Measurements from ENCODE around the gene HDHD3.
"Not testable (repeated sequence)": the region's sequence is repeated elsewhere in the genome, so short reads cannot be mapped to it uniquely, and the experiment has no call there.

Gene HDHD3

DNA sequence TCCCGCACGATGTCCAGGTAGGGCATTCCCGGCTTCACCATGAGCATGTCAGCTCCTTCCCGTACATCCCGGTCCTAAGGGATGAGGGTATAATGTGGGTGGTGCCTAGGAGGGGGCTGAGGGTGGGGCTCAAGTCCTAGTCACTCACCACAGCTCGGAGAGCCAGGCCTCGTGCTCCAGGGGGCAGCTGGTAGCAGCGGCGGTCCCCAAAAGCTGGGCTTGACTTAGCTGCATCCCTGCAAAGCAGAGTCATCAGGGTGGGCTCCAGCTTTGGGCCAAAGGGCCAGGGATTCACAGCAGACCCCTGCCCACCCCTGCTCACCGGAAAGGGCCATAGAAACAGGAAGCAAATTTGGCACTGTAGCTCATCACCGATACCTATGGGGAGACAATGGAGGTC, 12.7 kb upstream of the HDHD3 start:
- no peak for DNase-seq

DNA sequence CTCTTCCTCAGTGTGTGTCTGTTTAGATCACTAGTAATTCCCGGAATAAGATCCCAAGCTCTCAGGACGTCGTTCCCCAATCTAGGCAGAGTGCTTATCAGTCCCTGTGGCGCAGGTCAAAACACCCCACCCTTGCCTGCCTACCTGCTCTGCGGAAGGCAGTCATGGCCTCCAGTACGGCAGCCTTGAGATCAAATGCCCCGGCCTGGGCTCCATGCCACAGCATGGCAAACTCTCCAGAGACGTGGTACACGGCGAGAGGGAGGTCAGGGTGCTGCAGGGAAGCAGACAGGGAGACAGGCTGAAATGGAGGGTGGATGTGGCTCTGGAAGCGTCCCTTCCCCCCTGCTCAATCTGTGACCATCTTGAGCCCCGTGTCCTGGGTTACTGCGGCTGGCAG, 12.0 kb upstream of the HDHD3 start:
- no peak for DNase-seq

DNA sequence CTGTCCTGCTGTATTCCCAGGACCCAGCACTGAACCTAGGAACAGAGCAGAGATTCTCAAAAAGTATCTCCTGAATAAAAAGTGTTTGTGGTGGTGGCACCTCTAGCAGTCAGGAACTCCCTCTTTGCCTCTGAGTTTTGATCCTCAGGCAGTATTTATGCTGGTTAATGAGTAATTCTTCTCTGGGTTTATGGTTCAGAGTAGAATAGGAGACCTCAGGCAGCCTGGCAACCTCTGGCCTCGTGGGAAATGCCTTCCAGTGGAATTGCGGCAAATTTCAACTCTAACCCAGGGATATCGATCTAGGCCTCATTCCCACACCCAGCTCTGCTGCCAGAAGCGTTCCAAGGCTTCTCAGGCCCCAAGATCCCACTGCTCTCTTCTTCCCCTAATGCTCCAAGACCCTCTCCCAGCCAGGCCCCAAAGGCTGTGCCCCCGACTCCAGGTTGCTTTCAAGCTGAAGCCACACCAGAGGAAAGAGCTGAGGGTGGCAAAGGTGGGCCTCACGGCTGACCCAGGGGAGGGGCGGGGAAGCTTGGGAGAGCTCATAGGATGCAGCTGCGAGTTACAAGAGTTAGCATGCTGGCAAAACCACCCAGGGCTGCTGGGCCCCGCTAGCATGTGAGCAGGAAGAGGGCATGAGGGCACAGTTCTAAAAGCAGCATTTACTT, 10.9 kb upstream of the HDHD3 start:
- no peak for DNase-seq

DNA sequence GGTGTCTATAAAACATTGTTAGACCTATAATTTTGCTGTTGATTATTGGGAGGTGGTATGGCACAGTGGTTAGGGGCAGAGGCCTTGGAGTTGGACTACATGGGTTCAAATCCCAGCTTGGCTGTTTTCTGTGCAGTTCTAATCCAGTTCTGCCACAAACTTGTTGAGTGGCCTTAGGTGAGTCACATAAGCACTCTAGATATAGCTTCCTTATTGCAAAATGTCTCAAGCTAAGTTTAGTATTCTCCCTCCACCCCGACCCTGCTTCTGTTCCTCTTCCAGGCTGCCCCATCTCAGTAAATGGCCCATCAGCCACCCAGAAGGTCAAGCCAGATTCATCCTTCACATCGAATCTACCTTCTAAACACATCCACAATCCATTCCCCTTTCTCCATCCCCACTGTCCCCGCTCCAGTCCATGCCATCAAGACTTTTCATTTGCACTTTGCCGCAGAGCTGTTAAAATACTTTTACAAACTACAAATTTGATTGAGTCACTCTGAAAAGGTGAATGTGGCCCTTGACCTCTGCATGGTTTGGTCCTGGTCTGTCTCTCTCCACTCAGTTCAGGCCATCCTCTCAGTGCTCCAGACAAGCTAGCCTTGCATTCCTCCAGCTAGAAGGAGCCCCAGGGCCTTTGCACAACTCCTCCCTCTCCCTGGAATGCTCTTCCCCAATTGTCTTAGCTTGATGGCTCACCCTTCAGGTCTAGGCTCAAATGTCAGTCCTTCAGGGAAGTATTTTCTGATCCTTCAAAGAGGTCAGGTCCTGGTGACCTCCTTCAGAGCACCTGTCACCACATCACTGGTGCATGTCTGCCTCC, 10.0 kb upstream of the HDHD3 start:
- DNase-seq: no peak

DNA sequence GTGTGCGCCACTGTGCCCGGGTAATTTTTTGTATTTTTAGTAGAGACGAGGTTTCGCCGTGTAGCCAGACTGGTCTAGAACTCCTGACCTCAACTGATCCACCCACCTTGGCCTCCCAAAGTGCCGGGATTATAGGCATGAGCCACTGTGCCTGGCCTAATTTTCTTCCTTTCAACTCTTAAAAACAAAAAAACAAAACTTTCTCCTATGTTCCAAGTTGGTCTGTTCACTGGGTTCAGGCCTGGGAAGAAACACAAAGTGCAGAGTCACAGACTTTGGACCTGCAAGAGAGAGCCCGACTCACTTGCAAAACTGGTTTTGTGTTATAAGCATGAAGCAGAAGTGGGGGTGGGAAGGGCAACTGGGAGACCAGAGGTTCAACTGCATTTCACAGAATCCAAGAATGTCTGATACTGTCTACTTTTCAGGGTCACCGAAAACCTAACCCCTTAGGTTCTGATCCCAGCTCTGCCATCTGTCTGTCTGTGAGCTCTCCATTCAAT, 5.2 kb upstream of the HDHD3 start:
- DNase-seq: no peak

- not testable (repeated sequence) for DNase-seq
These were observed 4.7 kb upstream of the HDHD3 start for GRCh38 chr9:113381441-113381840.

DNA sequence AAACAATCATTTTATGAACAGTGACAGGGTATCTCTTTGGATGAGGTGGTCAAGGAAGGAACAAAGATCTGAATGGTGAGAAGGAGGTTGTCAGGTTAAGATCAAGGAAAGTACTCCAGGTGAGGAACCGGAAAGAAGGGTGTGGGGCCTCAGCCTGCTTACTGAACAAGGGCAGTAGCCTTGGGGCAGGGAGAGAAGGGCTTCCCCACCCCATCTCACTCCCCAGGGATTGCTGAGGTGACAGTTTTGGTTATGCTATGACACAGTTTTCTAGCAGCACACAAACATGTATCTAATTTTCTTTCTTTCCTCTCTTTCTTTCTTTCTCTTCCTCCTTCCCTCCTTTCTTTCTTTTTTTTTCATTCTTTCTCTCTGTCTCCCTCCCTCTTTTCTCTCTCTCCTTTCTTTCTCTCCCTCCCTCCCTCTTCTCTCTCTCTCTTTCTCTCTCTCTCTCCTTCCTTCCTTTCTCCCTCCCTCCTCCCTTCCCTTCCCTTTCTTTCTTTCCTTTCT, 4.1 kb upstream of the HDHD3 start:
- DNase-seq: no peak

DNA sequence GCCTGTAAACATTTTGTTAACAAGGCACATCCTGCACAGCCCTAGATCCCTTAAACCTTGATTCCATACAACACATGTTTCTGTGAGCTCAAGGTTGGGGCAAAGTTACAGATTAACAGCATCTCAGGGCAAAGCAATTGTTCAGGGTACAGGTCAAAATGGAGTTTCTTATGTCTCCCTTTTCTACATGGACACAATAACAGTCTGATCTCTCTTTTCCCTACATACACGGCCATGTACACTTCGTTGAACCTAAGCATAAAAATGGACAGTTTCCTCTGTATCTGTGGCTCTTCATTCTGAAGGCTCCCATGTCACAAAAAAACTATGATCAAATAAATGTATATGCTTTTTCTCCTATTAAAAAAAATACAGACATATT, 3.0 kb upstream of the HDHD3 start:
- DNase-seq: not testable (repeated sequence)

DNA sequence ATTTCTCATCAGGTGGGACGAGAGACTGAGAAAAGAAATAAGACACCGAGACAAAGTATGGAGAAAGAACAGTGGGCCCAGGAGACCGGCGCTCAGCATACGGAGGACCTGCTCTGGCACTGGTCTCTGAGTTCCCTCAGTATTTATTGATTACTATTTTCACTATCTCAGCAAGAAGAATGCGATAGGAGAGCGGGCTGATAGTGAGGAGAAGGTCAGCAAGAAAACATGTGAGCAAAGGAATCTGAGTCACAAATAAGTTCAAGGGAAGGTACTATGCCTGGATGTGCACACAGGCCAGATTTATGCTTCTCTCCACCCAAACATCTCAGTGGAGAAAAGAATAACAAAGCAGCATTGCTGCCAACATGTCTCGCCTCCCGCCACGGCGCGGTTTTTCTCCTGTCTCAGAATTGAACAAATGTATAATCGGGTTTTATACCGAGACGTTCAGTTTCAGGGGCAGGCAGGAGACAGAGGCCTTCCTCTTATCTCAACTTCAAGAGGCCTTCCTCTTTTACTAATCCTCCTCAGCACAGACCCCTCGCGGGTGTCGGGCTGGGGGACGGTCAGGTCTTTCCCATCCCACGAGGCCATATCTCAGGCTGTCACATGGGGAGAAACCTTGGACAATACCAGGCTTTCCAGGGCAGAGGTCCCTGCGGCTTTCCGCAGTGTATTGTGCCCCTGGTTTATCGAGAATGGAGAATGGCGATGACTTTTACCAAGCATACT, 2.5 kb upstream of the HDHD3 start:
- DNase-seq: not testable (repeated sequence)

- DNase-seq: no peak
These were observed 1.4 kb downstream of the HDHD3 start for GRCh38 chr9:113375057-113376023.

- no peak for DNase-seq
These were observed 3.0 kb downstream of the HDHD3 start for GRCh38 chr9:113373676-113374392.

DNA sequence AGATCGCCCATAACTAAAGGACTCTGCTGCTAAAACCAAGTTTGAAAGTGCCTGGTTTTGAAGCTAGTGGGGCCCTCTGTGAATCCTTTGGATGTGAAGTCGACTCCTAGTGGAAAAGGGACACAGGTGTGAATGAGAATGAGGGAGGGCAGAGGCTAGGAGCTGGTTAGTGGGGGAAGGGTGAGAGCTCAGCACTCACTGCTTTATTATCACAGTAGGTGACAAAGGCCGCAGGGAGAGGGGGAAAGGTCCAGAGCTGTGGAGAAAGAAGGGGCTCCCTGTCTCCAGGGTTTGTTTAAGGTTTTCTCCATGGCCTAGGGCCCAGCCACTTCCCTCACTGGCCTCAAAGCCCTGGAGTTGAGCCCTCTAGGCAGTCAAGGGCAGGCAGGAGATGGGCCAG, 3.5 kb downstream of the HDHD3 start:
- no peak for DNase-seq

DNA sequence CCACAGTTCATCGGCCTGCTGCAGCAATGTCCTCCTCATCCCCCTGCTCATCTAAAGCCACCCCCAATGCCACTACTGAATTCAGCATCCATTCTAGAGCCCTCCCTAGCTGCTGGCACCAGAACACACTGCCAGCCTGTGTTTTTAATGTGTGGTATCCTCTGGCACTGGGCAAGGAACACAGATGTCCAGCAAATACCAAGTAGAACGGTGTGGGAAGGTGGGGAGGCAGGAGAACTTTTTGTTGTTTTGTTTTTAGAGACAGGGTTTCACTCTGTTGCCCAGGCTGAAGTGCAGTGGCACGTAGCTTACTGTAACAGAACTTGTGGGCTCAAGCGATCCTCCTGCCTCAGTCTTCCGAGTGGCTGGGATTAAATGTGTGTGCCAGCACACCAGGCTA, 4.7 kb downstream of the HDHD3 start:
- no peak for DNase-seq

- DNase-seq: no peak
These were observed 5.9 kb downstream of the HDHD3 start for GRCh38 chr9:113370806-113371325.

DNA sequence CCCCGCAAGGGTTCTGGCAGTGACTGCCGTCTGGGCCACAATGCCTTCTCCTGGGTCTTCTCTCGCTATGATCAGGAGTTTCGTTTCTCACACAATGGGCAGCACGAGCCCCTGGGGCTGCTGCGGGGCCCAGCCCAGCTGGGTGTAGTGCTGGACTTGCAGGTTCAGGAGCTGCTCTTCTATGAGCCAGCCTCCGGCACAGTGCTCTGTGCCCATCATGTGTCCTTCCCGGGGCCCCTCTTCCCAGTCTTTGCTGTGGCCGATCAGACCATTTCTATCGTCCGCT, 7.0 kb downstream of the HDHD3 start:
- no peak for DNase-seq

DNA sequence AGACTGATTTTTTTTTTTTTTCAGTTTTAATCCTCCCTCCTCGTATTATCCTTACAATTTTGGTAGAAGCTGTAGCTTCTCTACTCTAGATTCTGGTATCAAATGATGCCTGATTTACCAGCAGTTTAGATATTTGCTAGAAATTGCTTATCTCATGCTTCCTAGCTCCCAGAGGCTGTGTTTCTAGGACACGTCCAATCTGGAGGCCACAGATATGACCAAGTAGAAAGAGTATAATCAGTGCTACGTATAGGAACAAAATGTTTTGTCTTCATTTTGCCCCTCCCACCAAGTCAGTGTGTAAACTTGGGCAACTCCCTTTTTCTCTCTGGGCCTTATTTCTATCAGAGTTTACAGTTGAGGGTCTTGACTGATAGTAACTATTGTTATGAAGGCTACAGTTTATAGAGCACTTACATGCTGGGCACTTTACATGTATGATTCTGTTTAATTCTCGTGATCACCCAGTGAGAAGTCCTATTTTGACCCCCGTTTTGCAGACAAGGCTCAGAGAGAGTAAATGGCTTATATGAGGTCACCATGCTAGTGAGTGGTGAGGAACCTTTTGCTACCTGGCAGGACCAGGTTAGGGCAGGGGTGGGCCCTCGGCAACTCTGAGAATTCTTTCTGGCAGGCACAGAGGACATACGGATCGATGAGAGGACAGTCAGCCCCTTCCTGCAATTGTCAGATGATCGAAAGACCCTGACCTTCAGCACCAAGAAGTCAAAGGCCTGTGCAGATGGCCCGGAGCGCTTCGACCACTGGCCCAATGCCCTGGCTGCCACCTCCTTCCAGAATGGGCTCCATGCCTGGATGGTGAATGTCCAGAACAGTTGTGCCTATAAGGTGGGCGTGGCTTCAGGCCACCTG, 7.6 kb downstream of the HDHD3 start:
- DNase-seq: no peak

- DNase-seq: no peak
These were observed 8.3 kb downstream of the HDHD3 start for GRCh38 chr9:113368348-113368981.

DNA sequence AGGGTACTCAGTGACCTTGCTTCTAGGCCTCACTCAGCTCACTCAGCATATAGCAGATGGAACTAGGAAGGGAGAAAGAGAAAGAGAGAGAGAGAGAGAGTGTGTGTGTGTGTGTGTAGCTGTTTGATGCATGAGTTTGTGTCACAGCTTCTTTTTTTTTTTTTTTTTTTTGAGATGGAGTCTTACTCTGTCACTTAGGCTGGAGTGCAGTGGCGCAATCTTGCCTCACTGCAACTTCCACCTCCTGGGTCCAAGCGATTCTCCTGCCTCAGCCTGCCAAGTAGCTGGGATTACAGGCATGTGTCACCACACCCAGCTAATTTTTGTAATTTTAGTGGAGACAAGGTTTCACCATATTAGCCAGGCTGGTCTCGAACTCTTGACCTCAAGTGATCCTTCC, 11.1 kb downstream of the HDHD3 start:
- DNase-seq: not testable (repeated sequence)

GRCh38 chr9:113364951-113365350, 11.8 kb downstream of the HDHD3 start:
- DNase-seq: no peak

GRCh38 chr9:113363336-113363735, 13.4 kb downstream of the HDHD3 start:
- no peak for DNase-seq
